Neural crest cell (in vitro differentiated cells): ENCODE data around the gene MTG1. TPM values are rescaled to one million over a fixed set of nuclear protein-coding genes. Genes with fewer than 3 reads are reported as not detected.

Experiments
- DNase-seq: peaks from one replicate; pipeline ENCODE4 v3.0.0; 2021; ENCODE audit warnings: low read depth, mixed read lengths, low spot score
- H3K27ac Mint-ChIP-seq: one replicate; pipeline ENCODE4 v1.8.0; 2021; ENCODE audit warnings: mild to moderate bottlenecking, mixed read lengths; ENCODE audit not compliant: unreplicated experiment
- H3K27me3 Mint-ChIP-seq: 2 replicates; pipeline ENCODE4 v1.8.0; 2021; ENCODE audit warnings: low read depth, mild to moderate bottlenecking, mixed read lengths
- H3K36me3 Mint-ChIP-seq: 2 replicates; pipeline ENCODE4 v1.8.0; 2021; ENCODE audit warnings: low read depth, mild to moderate bottlenecking, mixed read lengths
- H3K4me1 Mint-ChIP-seq: 2 replicates; pipeline ENCODE4 v1.8.0; 2021; ENCODE audit warnings: mixed read lengths
- H3K4me3 Mint-ChIP-seq: one replicate; pipeline ENCODE4 v1.8.0; 2021; ENCODE audit warnings: mild to moderate bottlenecking, mixed read lengths
- H3K9me3 Mint-ChIP-seq: 2 replicates; pipeline ENCODE4 v1.8.0; 2021; ENCODE audit warnings: mixed read lengths
- total RNA-seq: library from RNA; stranded (reverse); gene quantifications from 2 replicates; pipeline ENCODE4 v1.2.1, GENCODE V29; 2021
- TF ChIP-seq, protein P1 (sequence below): fragments of 200-600 bp; sonication (generic); conservative IDR thresholded peaks from 2 replicates; pipeline ENCODE4 v1.5.0; 2021; ENCODE audit warnings: antibody characterized with exemption, mild to moderate bottlenecking

The MTG1 gene
- total RNA-seq, 1 donor from 2014 or later: 104 TPM

DNA sequence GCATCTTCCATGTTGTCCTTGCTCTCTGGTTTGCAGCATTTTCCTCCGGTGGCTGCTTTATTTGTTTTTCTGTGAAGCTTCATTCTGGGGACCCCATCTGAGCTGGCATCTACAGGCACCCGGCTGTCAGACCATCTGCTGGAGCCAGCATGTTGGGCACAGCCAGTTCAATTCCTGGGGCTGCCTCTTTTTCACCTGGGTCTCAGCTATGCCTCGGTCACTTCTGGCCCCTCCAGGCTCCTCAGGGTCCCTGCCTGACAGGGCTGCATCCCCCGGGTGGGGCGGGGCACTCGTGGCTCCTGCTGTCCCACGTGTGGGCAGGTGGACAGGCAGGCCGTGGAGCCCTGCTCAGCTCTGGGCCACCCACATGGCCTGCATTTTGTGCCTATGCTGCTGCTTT, 67.9 kb downstream of the MTG1 start:
- Mint-ChIP-seq H3K27ac (no peak overlapping the region), H3K27me3 (no peaks in the 10 kb centered on the region), H3K9me3 (peaks cover 17% of the 10 kb centered on the region), H3K4me1 (no peaks in the 10 kb centered on the region), H3K36me3 (peaks cover 10% of the 10 kb centered on the region), H3K4me3 (no peak overlapping the region)
- TF ChIP-seq, protein P1, sequence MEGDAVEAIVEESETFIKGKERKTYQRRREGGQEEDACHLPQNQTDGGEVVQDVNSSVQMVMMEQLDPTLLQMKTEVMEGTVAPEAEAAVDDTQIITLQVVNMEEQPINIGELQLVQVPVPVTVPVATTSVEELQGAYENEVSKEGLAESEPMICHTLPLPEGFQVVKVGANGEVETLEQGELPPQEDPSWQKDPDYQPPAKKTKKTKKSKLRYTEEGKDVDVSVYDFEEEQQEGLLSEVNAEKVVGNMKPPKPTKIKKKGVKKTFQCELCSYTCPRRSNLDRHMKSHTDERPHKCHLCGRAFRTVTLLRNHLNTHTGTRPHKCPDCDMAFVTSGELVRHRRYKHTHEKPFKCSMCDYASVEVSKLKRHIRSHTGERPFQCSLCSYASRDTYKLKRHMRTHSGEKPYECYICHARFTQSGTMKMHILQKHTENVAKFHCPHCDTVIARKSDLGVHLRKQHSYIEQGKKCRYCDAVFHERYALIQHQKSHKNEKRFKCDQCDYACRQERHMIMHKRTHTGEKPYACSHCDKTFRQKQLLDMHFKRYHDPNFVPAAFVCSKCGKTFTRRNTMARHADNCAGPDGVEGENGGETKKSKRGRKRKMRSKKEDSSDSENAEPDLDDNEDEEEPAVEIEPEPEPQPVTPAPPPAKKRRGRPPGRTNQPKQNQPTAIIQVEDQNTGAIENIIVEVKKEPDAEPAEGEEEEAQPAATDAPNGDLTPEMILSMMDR: no peak
- no peak for DNase-seq

GRCh38 chr10:133462512-133463305, 68.8 kb downstream of the MTG1 start:
- Mint-ChIP-seq H3K27ac (no peak overlapping the region), H3K36me3 (peaks cover 10% of the 10 kb centered on the region), H3K4me3 (no peak overlapping the region), H3K27me3 (no peaks in the 10 kb centered on the region), H3K9me3 (peaks cover 19% of the 10 kb centered on the region), H3K4me1 (no peaks in the 10 kb centered on the region)
- no peak for DNase-seq
- TF ChIP-seq, protein P1: no peak

- Mint-ChIP-seq H3K27me3 (no peaks in the 10 kb centered on the region), H3K4me1 (no peaks in the 10 kb centered on the region), H3K36me3 (peaks cover 16% of the 10 kb centered on the region), H3K27ac (no peak overlapping the region), H3K9me3 (peaks cover 19% of the 10 kb centered on the region), H3K4me3 (no peak overlapping the region)
- no peak for DNase-seq
- TF ChIP-seq, protein P1: no peak
These were observed 70.7 kb downstream of the MTG1 start for GRCh38 chr10:133464582-133465031.

DNA sequence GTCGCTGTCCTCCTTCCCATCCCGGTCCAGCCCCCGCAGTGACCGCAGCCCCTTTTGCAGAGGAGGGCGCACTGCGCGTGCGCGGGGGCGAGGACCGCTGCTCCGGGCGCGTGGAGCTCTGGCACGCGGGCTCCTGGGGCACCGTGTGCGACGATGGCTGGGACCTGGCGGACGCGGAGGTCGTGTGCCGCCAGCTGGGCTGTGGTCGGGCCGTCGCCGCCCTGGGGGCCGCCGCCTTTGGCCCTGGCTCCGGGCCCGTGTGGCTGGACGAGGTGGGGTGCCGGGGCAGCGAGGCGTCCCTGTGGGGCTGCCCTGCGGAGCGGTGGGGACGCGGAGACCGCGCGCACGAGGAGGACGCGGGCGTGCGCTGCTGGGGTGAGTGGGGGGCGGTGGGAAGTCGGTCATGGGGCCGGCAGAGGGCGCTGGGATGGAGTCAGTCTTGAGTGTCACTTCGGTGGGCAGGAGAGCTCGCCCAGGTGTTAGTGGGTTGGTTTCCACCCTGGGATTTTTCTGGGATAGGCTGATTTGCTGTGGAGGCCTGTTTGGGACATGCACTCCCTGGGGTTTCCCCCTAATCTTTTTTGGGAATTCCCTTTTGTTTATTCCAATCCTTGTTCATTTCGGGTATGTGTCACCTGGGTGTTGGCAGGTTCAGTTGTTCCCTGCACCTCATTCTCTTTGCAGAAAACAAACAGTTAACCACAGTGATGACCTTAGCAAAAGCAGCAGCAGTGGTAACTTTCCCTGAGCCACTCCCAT, 71.4 kb downstream of the MTG1 start:
- peaks cover 16% of the 10 kb centered on the region for H3K36me3 Mint-ChIP-seq
- H3K27ac Mint-ChIP-seq: no peak overlapping the region
- peaks cover 22% of the 10 kb centered on the region for H3K9me3 Mint-ChIP-seq
- H3K4me3 Mint-ChIP-seq: no peak overlapping the region
- no peak for DNase-seq
- H3K4me1 Mint-ChIP-seq: no peaks in the 10 kb centered on the region
- TF ChIP-seq, protein P1: no peak
- no peaks in the 10 kb centered on the region for H3K27me3 Mint-ChIP-seq

DNA sequence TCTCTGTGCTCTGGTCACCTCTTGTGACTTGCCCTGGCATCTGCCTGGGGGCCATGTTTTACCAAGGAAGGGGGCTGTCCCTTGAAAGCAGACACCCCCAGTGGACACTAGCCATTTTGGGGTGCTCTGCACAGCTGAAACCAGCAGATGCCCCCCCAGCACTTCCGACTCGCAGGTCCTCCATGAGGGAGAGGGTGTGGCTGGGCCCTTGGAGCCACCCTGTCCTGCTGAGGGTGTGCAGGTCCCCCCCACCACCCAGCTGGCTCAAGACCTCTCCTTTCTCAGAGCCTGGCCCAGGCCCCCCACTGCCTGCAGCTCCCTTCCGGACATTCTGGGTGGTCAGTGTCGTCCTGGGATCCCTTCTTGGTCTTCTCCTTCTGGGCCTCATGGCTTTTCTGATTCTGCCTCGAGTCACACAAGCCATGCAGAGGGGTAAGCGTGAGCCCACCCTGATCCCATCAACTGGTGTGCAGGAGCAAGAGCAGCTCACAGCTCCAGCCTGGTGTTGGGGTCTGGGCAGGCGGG, 72.1 kb downstream of the MTG1 start:
- H3K36me3 Mint-ChIP-seq: peaks cover 18% of the 10 kb centered on the region
- peaks cover 22% of the 10 kb centered on the region for H3K9me3 Mint-ChIP-seq
- no peak for DNase-seq
- H3K27me3 Mint-ChIP-seq: no peaks in the 10 kb centered on the region
- no peak overlapping the region for H3K27ac Mint-ChIP-seq
- H3K4me1 Mint-ChIP-seq: no peaks in the 10 kb centered on the region
- TF ChIP-seq, protein P1: no peak
- no peak overlapping the region for H3K4me3 Mint-ChIP-seq
